WTC11 (cell line): Measurements from ENCODE around the gene PITPNC1. TPM values are rescaled to one million over a fixed set of nuclear protein-coding genes. Genes with fewer than 3 reads are reported as not detected.
"Not testable (repeated sequence)": the region's sequence is repeated elsewhere in the genome, so short reads cannot be mapped to it uniquely, and the experiment has no call there.

ENCODE experiments used
- ATAC-seq: fragments of 200-7000 bp; cut with Tn5 transposase; 2 replicates; pipeline ENCODE4 v1.10.0; 2021; ENCODE audit warnings: mild to moderate bottlenecking, moderate library complexity
- CTCF ChIA-PET: fragments of 300-600 bp; sonication (Branson Sonifier 250); formaldehyde crosslinking; loops from one replicate; lab custom pipeline; 2021; ENCODE audit warnings: antibody characterized with exemption; lab: Charles Lee
- POLR2A ChIA-PET: fragments of 350-600 bp; sonication (Branson Sonifier 250); formaldehyde crosslinking; loops from one replicate; lab custom pipeline; 2021; ENCODE audit warnings: antibody characterized with exemption; lab: Charles Lee
- DNase-seq: peaks from one replicate; pipeline ENCODE4 v3.0.0; 2021; ENCODE audit warnings: low spot score
- H3K27ac Mint-ChIP-seq: 2 replicates; pipeline ENCODE4 v1.8.0; 2021; ENCODE audit warnings: mixed read lengths
- H3K27me3 Mint-ChIP-seq: 2 replicates; pipeline ENCODE4 v1.8.0; 2021; ENCODE audit warnings: low read depth, mild to moderate bottlenecking, moderate library complexity, mixed read lengths
- H3K36me3 Mint-ChIP-seq: 2 replicates; pipeline ENCODE4 v1.8.0; 2021; ENCODE audit warnings: mixed read lengths
- H3K4me1 Mint-ChIP-seq: 2 replicates; pipeline ENCODE4 v1.8.0; 2022; ENCODE audit warnings: mixed read lengths
- H3K4me3 Mint-ChIP-seq: 2 replicates; pipeline ENCODE4 v1.8.0; 2021; ENCODE audit warnings: mild to moderate bottlenecking, moderate library complexity, mixed read lengths
- H3K9me3 Mint-ChIP-seq: 2 replicates; pipeline ENCODE4 v1.8.0; 2021; ENCODE audit warnings: mixed read lengths
- GABPB1 ChIP-seq: sonication (generic); formaldehyde crosslinking; IDR thresholded peaks from 2 replicates; pipeline ENCODE4 v1.8.1; 2023; ENCODE audit warnings: mild to moderate bottlenecking, missing genetic modification reagents
- HMGA2 ChIP-seq: fragments of 250-450 bp; sonication (Bioruptor Pico); IDR thresholded peaks from 2 replicates; pipeline ENCODE4 v1.4.0; 2021; ENCODE audit warnings: mild to moderate bottlenecking, moderate library complexity
- IRF1 ChIP-seq: sonication (generic); formaldehyde crosslinking; IDR thresholded peaks from 2 replicates; pipeline ENCODE4 v1.8.0; 2023; ENCODE audit warnings: missing genetic modification reagents
- NR3C1 ChIP-seq: sonication (generic); formaldehyde crosslinking; conservative IDR thresholded peaks from 2 replicates; pipeline ENCODE4 v1.8.1; 2023; ENCODE audit warnings: low read depth, mild to moderate bottlenecking, missing genetic modification reagents
- PREB ChIP-seq: sonication (generic); formaldehyde crosslinking; IDR thresholded peaks from 2 replicates; pipeline ENCODE4 v1.8.1; 2022; ENCODE audit warnings: mild to moderate bottlenecking, missing genetic modification reagents, moderate library complexity, borderline replicate concordance
- RORB ChIP-seq: fragments of 250-450 bp; sonication (Bioruptor Pico); IDR thresholded peaks from 2 replicates; pipeline ENCODE4 v1.9.0; 2021; ENCODE audit warnings: mild to moderate bottlenecking
- total RNA-seq: library from RNA; stranded (reverse); gene quantifications from 3 replicates; pipeline ENCODE4 v1.2.3, GENCODE V29; 2021
- TF ChIP-seq, protein P1 (sequence below): fragments of 250-450 bp; sonication (Bioruptor Pico); conservative IDR thresholded peaks from 2 replicates; pipeline ENCODE4 v1.9.0; 2021; ENCODE audit warnings: mild to moderate bottlenecking
- TF ChIP-seq, protein P2 (sequence below): sonication (generic); formaldehyde crosslinking; IDR thresholded peaks from 2 replicates; pipeline ENCODE4 v1.8.1; 2023; ENCODE audit warnings: mild to moderate bottlenecking, missing genetic modification reagents
- TF ChIP-seq, protein P3 (sequence below): sonication (generic); formaldehyde crosslinking; IDR thresholded peaks from 2 replicates; pipeline ENCODE4 v1.8.1; 2022; ENCODE audit warnings: low read depth, mild to moderate bottlenecking, moderate library complexity, missing genetic modification reagents, borderline replicate concordance

Gene PITPNC1
- total RNA-seq, 1 experiment from 2014 or later = 39.8 TPM

- TF ChIP-seq PREB (CRISPR knock-in tag) (no peak), GABPB1 (CRISPR knock-in tag) (no peak), NR3C1 (CRISPR knock-in tag) (no peak), HMGA2 (CRISPR knock-in tag) (no peak)
- TF ChIP-seq, protein P1, sequence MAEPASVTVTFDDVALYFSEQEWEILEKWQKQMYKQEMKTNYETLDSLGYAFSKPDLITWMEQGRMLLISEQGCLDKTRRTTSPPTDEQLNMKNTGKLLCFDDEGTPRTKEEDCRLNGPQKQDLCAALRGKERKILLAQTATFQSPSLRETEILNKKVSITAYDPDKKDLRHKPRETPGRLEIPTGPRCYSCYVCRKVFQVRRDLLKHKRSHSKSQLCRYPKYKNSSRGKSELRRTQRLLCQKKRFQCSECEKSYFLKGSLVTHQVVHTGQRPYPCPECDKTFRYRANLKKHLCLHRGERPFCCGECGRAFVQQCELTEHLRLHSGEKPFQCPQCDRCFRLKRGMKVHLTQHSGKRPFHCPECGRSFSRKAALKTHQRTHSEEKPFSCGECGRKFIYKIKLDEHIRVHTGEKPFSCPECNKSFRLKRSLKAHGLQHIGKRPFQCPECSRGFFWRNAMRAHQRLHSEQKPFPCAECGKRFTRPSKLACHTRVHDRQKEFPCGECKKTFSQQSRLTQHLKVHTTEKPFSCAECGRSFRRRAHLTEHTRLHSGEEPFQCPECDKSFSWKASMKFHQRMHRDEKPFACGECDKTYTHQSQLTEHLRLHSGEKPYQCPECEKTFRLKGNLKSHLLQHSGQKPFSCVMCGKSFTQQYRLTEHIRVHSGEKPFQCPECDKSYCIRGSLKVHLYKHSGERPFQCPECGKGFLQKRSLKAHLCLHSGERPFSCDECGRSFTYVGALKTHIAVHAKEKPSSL (CRISPR knock-in tag) = no peak
- TF ChIP-seq, protein P2, sequence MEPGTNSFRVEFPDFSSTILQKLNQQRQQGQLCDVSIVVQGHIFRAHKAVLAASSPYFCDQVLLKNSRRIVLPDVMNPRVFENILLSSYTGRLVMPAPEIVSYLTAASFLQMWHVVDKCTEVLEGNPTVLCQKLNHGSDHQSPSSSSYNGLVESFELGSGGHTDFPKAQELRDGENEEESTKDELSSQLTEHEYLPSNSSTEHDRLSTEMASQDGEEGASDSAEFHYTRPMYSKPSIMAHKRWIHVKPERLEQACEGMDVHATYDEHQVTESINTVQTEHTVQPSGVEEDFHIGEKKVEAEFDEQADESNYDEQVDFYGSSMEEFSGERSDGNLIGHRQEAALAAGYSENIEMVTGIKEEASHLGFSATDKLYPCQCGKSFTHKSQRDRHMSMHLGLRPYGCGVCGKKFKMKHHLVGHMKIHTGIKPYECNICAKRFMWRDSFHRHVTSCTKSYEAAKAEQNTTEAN = no peak
- TF ChIP-seq, protein P3, sequence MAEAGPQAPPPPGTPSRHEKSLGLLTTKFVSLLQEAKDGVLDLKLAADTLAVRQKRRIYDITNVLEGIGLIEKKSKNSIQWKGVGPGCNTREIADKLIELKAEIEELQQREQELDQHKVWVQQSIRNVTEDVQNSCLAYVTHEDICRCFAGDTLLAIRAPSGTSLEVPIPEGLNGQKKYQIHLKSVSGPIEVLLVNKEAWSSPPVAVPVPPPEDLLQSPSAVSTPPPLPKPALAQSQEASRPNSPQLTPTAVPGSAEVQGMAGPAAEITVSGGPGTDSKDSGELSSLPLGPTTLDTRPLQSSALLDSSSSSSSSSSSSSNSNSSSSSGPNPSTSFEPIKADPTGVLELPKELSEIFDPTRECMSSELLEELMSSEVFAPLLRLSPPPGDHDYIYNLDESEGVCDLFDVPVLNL (CRISPR knock-in tag) = no peak
Observed at GRCh38 chr17:67576471-67577115, 199.5 kb downstream of the PITPNC1 start (continued).

DNA sequence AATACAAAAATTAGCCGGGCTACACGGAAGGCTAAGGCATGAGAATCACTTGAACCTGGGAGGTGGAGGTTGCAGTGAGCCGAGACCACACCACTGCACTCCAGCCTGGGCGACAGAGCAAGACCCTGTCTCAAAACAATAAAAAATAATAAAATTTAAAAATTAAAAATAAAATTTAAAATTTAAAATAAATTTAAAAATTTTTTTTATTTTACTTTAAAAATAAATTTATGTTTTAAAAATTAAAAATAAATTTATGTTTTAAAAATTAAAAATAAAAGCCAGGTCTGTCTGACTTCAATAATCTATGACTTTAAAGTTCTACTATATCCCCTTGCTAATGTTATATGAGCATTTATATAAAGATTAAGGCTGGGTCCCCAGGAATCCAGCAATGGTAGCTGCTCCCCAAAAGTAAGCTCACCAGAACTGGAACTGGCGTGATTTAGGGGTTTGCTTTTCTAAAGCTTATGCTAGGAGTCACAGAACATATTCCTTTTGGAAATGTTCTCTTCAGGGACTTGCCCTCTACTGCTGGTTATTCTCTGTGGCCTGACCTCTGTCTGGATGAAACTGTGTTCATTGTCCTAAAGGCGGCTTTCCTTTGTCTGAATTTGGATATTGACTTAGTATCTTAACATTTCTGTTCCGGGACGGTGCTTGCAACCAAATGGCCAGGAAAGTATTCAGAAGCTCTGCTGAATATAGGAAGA, 200.5 kb downstream of the PITPNC1 start:
- no peak overlapping the region for H3K4me3 Mint-ChIP-seq
- TF ChIP-seq RORB (CRISPR knock-in tag) = no peak
- TF ChIP-seq HMGA2 (CRISPR knock-in tag) = peak; percentile 100
- ATAC-seq (no peak), DNase-seq (no peak)
- H3K4me1 Mint-ChIP-seq = peaks cover 20% of the 10 kb centered on the region
- peak overlapping the region; percentile 83 for H3K27ac Mint-ChIP-seq
- H3K9me3 Mint-ChIP-seq = no peaks in the 10 kb centered on the region
- no peaks in the 10 kb centered on the region for H3K27me3 Mint-ChIP-seq
- peaks cover 7% of the 10 kb centered on the region for H3K36me3 Mint-ChIP-seq
- POLR2A ChIA-PET = interaction anchor here (0.6 kb wide), 1 partner anchor 212 kb away, joined by 4 read pairs; no protein-coding TSS in a partner anchor
- CTCF ChIA-PET = interaction anchor here (2.1 kb wide), 1 partner anchor 199 kb away, joined by 5 read pairs; no protein-coding TSS in a partner anchor

GRCh38 chr17:67578142-67578457, 201.0 kb downstream of the PITPNC1 start:
- ATAC-seq = peak; percentile 48
- TF ChIP-seq IRF1 (no peak), HMGA2 (CRISPR knock-in tag) (0 out of 2 replicates have a peak, but pooled peaks have one; percentile 4)
- TF ChIP-seq, all 79 proteins: peak for 1
- peaks cover 17% of the 10 kb centered on the region for H3K4me1 Mint-ChIP-seq
- no peaks in the 10 kb centered on the region for H3K9me3 Mint-ChIP-seq
- ChIA-PET POLR2A (no interaction called here), CTCF (interaction anchor here (2.1 kb wide), 1 partner anchor 199 kb away, joined by 5 read pairs; no protein-coding TSS in a partner anchor)
- peaks cover 10% of the 10 kb centered on the region for H3K36me3 Mint-ChIP-seq
- H3K4me3 Mint-ChIP-seq = no peak overlapping the region
- peak overlapping the region; percentile 83 for H3K27ac Mint-ChIP-seq
- no peaks in the 10 kb centered on the region for H3K27me3 Mint-ChIP-seq
- DNase-seq = no peak

GRCh38 chr17:67578679-67579405, 201.8 kb downstream of the PITPNC1 start:
- H3K9me3 Mint-ChIP-seq, DNase-seq, H3K4me3 Mint-ChIP-seq, POLR2A ChIA-PET, H3K27me3 Mint-ChIP-seq, ATAC-seq, H3K36me3 Mint-ChIP-seq: not testable (repeated sequence)
- peak overlapping the region; percentile 83 for H3K27ac Mint-ChIP-seq
- peaks cover 17% of the 10 kb centered on the region for H3K4me1 Mint-ChIP-seq
- CTCF ChIA-PET = interaction anchor here (2.1 kb wide), 1 partner anchor 200 kb away, joined by 5 read pairs; no protein-coding TSS in a partner anchor
